HG02973 (cell line): ENCODE data around the gene SH2D5.
"Not testable (repeated sequence)": the region's sequence is repeated elsewhere in the genome, so short reads cannot be mapped to it uniquely, and the experiment has no call there.

ENCODE experiments used
- ATAC-seq: cut with Tn5 transposase; IDR thresholded peaks from one replicate; pipeline ENCODE4 v1.9.1; 2021; ENCODE audit warnings: moderate library complexity; ENCODE audit not compliant: unreplicated experiment

Gene SH2D5

DNA sequence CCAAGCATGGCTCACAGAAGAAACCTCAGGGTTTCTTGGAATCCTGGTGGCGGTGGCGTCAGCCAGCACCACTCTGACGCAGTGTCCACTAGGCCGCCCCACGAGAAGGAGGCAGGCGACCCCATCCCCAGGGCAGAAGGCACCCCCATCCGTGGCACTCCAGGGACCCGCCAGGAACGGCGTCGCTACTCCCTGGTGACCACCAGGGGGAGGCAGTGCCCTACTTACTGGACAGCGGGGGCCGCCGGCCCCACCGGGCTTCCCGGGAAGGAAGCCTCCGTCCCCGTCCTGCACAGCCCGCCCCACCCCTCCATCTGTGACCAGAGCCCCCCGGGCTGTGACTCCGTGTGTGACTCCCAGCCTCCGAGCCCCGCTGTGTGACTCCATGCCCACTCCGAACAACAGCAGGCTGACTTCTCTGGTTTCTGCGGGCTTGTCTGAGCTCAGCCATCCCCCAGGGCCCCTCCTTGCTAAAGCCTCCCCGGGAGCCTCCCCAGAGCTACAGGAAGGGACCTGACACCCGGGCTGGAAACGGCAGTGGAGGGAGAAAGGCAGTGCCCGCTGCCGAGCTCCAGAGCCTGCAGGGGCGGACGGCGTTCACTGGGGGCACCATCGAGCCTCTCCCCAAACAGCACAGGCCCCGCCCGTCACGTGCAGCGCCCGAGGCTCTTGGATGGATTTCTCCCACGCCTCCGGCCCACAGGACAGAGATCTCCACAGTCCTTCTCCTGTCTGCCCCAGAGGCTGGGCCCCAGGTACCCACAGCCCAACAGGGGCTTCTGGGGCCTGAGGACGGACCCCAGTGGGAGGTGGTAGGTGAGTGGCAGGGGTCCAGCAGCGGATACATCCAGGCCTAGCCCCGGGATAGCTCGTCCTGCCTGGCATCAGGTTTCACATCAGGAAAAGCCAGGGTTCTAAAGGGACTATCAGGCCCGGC is 35.8 kb downstream of the SH2D5 start:
- peak; percentile 64 for ATAC-seq

DNA sequence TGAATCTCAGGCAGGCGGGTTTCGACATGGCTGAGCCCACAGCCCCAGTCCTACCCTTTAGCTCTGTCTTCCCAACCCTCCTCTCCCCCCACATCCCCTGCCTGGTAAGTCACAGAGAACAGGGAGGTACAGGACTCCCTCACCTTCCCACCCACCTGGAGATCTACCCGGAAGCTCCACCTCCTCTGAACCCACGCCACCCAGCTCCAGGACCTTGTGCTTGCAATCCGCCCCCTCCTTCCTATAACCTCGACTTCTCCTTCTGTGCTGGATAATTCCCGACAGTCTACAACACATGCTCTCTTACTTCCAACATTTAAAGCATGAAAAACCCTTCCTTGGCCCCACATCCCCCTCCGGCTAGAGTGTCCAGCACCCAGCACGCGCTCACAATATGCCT is 37.0 kb downstream of the SH2D5 start:
- ATAC-seq, result no peak

DNA sequence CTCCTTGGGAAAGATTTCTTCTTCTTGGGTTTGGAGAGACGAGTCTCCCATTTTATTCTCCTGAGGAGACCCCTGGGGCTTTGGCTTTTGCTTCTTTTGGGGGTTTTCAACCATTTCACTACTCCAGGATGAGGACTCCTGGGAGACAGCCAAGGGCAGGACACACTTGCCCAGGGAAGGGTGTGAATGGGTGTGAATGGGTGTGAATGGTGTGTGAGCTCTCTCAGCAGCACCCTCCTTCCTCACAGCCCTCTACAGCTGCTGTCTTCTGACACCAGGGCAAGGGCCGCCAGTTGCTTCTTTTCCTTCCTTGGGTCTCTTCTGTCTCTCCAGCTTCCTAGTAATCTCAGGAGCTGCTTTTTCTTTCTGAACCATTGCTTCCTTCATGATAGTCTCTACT is 38.9 kb downstream of the SH2D5 start:
- ATAC-seq, result no peak

DNA sequence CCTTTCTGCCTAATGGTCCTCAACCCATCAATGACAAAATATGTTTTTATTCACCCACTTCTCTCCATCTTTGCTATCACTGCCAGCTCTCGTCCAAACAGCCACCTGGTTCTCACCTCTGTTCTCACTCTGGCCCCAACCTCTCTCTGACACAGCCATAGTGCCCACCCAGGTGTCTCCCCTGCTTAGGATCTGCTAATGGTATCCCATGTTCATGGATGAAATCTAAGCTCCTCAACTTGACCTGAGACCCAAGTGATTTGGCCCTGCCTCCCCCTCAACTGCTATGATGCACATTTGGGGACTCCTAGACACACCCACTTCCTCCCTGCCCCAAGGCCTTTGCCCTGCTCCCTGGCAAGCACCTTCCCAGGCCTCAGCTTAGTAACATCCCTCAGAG is 40.6 kb downstream of the SH2D5 start:
- no peak for ATAC-seq

DNA sequence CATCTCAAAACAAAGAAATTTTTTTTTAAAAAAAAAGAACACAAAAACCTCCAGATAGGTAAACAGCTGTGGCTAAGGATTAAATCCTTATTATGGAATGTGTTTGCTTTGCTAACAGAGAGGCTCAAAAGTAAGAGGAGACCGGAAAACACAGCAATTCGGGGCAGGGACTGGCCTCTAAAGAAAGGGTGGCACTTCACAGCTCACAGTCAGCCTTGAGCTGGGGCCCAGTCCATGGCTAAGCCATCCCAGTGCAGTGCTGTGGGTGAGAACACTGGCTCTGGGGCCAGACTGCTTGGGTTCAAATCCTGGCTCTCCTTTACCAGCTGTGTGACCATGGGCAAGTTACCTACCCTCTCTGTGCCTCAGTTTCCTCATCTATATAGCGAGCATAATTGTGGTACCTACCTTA is 42.9 kb downstream of the SH2D5 start:
- no peak for ATAC-seq

- ATAC-seq, result no peak
Measured at GRCh38 chr1:20686883-20687725, 45.4 kb downstream of the SH2D5 start.

DNA sequence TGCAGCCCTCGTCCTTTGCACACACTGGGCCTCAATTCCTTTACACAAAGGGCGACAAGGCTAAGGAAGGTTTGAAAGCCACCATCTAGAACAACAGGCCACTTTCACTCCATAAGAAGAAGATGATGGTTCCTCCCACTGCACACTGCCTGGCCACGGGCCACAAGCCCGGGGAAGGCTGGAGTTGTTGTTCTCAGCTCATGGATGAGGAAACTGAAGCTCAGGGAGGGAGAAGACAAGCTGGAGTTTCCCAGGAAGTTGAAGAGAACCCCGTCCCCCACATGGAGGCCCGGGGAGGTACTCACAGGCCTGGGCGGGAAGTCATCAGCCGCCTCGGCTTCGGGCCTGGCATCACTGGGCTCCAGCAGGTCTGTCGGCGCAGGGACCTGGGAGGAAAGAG is 46.8 kb downstream of the SH2D5 start:
- ATAC-seq, result no peak

GRCh38 chr1:20685099-20685662 is 47.3 kb downstream of the SH2D5 start:
- no peak for ATAC-seq

- ATAC-seq, result no peak
Measured at GRCh38 chr1:20684651-20685050, 47.9 kb downstream of the SH2D5 start.

GRCh38 chr1:20684050-20684620 is 48.4 kb downstream of the SH2D5 start:
- ATAC-seq, result no peak

DNA sequence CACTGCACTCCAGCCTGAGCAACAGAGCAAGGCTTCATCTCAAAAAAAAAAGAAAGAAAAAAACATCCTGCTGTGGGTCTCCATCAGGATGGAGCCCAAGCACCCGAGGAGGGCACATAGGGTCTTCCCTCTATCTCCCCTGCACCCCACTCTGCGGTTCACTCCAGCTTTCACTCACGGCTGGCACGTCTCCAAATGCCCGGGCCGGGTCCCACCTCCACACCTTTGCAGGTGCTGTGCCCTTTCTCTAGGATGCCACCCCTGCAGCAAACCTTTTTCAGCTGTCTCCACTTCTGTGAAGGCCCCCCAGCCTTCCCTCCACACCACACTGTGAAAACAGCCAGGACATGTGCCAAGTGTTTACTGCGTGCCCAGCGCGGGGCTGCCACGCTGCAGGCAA is 48.9 kb downstream of the SH2D5 start:
- no peak for ATAC-seq

DNA sequence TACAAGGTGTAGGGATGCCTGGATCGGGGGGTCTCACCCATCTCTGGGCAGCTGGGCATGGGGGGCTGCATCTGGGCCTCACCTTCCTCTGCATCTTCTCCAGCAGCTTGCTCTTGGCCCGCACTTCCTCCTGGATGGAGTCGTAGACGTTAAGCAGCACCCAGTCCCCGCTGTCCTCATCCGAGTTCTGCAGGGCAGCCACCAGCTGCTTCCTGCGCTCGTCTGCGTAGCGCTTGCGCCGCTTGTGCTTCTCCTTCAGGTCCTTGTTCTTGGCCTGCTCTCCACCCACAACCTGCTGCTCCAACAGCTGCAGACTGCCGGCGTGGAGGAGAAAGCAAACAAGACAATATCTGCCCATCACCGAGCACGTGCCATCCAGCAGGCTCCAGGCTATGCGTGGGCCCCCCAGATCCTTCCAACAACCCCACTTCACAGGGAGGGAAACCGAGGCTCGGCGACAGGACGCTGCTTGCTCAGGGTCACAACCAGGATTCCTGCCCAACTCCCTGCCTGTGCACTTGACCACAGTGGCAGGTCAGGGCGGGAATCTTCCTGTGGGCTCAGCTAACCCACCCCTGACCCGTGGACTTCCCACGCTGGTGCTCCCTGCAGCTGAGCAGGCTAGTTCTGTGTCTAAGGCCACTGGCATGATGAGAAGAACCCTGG is 49.8 kb downstream of the SH2D5 start:
- ATAC-seq, result no peak

DNA sequence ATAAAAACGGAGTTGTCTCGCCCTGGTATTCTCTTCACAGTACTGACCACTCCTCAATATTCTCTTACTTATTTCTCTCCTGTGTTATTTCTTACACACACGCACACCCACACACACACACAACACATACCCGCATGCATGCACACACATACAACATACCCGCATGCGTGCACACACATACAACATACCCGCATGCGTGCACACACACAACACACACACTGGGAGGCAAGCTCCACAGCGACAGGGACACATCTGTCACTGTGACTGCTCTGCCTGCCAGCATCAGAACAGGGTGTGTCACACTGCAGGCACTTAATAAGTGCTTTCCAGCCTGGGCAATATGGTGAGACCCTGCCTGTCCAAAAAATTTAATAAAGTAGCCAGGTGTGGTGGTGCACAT is 50.5 kb downstream of the SH2D5 start:
- ATAC-seq, result no peak

DNA sequence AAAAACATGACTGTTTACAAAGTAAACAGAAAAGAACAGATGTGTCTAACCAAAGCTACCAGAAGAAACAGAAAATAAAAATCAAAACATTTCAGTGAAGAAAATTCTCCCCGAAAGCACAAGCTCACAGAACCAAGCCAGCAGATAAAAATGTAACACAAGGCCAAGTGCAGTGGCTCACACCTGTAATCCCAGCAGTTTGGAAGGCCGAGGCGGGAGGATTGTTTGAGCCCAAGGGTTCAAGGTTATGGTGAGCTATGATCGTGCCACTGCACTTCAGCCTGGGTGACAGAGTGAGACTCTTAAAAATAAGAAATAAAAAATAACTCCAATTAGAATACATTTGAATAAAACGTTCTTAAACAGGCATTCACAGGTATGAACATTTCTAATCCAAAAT is 52.2 kb downstream of the SH2D5 start:
- ATAC-seq, result no peak

DNA sequence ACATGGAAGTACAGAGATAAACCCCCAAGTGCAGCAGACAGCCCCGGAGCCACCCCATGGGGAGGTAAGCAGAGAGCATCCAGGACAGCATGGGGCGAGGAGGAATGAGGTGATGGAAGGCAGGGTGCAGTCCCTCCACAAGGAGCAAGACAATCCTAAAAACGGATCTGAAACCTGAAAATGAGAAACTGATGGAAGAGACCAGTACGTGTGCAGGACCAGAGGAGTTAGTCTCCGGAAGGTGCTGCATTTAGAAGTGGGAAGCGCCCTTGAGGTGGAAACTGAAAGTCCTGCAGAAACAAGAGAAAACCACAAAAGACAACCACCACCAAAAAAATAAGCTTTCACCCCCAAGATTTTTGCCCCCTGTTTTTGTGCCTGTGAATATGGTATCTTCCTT is 53.9 kb downstream of the SH2D5 start:
- no peak for ATAC-seq

GRCh38 chr1:20673626-20674025 is 58.9 kb downstream of the SH2D5 start:
- ATAC-seq, result not testable (repeated sequence)

DNA sequence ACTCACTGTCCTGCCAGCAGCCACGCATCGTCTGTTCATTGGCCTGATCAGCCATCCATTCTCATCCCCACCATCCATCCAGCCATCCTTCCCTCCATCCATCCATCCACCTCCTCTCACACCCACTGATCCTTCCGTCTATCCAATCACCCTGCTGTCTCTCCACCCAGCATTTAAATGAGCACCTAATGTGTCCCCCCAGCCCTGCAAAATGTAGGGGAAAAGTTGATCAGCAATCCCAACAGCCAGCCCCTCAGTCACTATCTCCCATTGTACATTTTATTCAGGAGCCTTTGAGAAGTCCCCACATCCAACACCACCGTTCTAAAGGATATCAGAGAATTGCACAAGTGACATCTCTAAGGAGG is 60.3 kb downstream of the SH2D5 start:
- ATAC-seq, result no peak

- no peak for ATAC-seq
Measured at GRCh38 chr1:20670936-20671335, 61.6 kb downstream of the SH2D5 start.
